ENCODE results near the gene PITPNM3. TPM values are rescaled to one million over a fixed set of nuclear protein-coding genes. Genes with fewer than 3 reads are reported as not detected.

Gene PITPNM3
- total RNA-seq, 1 donor from 2014 or later: 8.6 TPM

- intact Hi-C loops (cut with DNase I): no loop called here
- Histone ChIP-seq H3K27ac (no peak overlapping the region), H3K36me3 (no peaks in the 10 kb centered on the region), H3K4me3 (no peak overlapping the region), H3K9me3 (no peaks in the 10 kb centered on the region), H3K4me1 (peaks cover 20% of the 10 kb centered on the region), H3K27me3 (no peaks in the 10 kb centered on the region)
- TF ChIP-seq POLR2A (IDR thresholded peaks at IDR 0.05) (no peak), CTCF (IDR thresholded peaks at IDR 0.05) (no peak), POLR2AphosphoS5 (IDR thresholded peaks at IDR 0.05; ENCODE audit: insufficient read depth in 1 of 2, low read depth in 1 of 2) (no peak)
- DNase-seq (ENCODE audit: extremely low spot score in 2 of 2): no peak
Observed at GRCh38 chr17:6547336-6547735, 9.0 kb downstream of the PITPNM3 start.

- H3K27me3 ChIP-seq: no peaks in the 10 kb centered on the region
- no peaks in the 10 kb centered on the region for H3K9me3 ChIP-seq
- no peak overlapping the region for H3K27ac ChIP-seq
- no peak overlapping the region for H3K4me3 ChIP-seq
- intact Hi-C loops (cut with DNase I): no loop called here
- peaks cover 20% of the 10 kb centered on the region for H3K4me1 ChIP-seq
- H3K36me3 ChIP-seq: no peaks in the 10 kb centered on the region
- TF ChIP-seq CTCF (IDR thresholded peaks at IDR 0.05) (no peak), POLR2AphosphoS5 (IDR thresholded peaks at IDR 0.05; ENCODE audit: insufficient read depth in 1 of 2, low read depth in 1 of 2) (no peak), POLR2A (IDR thresholded peaks at IDR 0.05) (no peak)
- DNase-seq (ENCODE audit: extremely low spot score in 2 of 2): no peak
Observed at GRCh38 chr17:6546069-6546718, 10.2 kb downstream of the PITPNM3 start.

- Histone ChIP-seq H3K36me3 (no peaks in the 10 kb centered on the region), H3K4me1 (peaks cover 20% of the 10 kb centered on the region), H3K9me3 (no peaks in the 10 kb centered on the region), H3K27me3 (no peaks in the 10 kb centered on the region), H3K27ac (no peak overlapping the region), H3K4me3 (no peak overlapping the region)
- no peak for TF ChIP-seq POLR2AphosphoS5 (IDR thresholded peaks at IDR 0.05; ENCODE audit: insufficient read depth in 1 of 2, low read depth in 1 of 2)
- TF ChIP-seq CTCF (IDR thresholded peaks at IDR 0.05): no peak
- no peak for TF ChIP-seq POLR2A (IDR thresholded peaks at IDR 0.05)
- intact Hi-C loops (cut with DNase I): no loop called here
- no peak for DNase-seq (ENCODE audit: extremely low spot score in 2 of 2)
Observed at GRCh38 chr17:6545291-6545690, 11.1 kb downstream of the PITPNM3 start.

GRCh38 chr17:6544011-6544370 lies 12.4 kb downstream of the PITPNM3 start:
- H3K27me3 ChIP-seq: no peaks in the 10 kb centered on the region
- intact Hi-C loops (cut with DNase I): no loop called here
- H3K36me3 ChIP-seq: no peaks in the 10 kb centered on the region
- H3K9me3 ChIP-seq: no peaks in the 10 kb centered on the region
- peaks cover 11% of the 10 kb centered on the region for H3K4me1 ChIP-seq
- TF ChIP-seq CTCF (IDR thresholded peaks at IDR 0.05) (no peak), POLR2A (IDR thresholded peaks at IDR 0.05) (no peak), POLR2AphosphoS5 (IDR thresholded peaks at IDR 0.05; ENCODE audit: insufficient read depth in 1 of 2, low read depth in 1 of 2) (no peak)
- H3K27ac ChIP-seq: no peak overlapping the region
- DNase-seq (ENCODE audit: extremely low spot score in 2 of 2): no peak
- H3K4me3 ChIP-seq: no peak overlapping the region

GRCh38 chr17:6543079-6544010 lies 13.0 kb downstream of the PITPNM3 start:
- intact Hi-C loops (cut with DNase I): no loop called here

More at GRCh38 chr17:6543079-6544010, 13.0 kb downstream of the PITPNM3 start:
- no peak for DNase-seq (ENCODE audit: extremely low spot score in 2 of 2)
- Histone ChIP-seq H3K4me1 (peaks cover 5% of the 10 kb centered on the region), H3K36me3 (no peaks in the 10 kb centered on the region), H3K9me3 (no peaks in the 10 kb centered on the region), H3K27ac (no peak overlapping the region), H3K4me3 (no peak overlapping the region), H3K27me3 (no peaks in the 10 kb centered on the region)
- TF ChIP-seq POLR2AphosphoS5 (IDR thresholded peaks at IDR 0.05; ENCODE audit: insufficient read depth in 1 of 2, low read depth in 1 of 2) (no peak), POLR2A (IDR thresholded peaks at IDR 0.05) (no peak), CTCF (IDR thresholded peaks at IDR 0.05) (no peak)
